PC-9 (cell line): ENCODE measurements around the gene MAP3K5.

Experiments used
- CTCF ChIP-seq: fragments of 200-600 bp; sonication (generic); conservative IDR thresholded peaks from 2 replicates; pipeline ENCODE4 v1.6.1; 2017; ENCODE audit warnings: mixed run types, antibody characterized with exemption, mild to moderate bottlenecking, moderate library complexity
- EZH2 ChIP-seq: fragments of 200-600 bp; sonication (generic); IDR thresholded peaks from 2 replicates; pipeline ENCODE4 v1.8.0; 2017; ENCODE audit warnings: antibody characterized with exemption, low read depth

DNA sequence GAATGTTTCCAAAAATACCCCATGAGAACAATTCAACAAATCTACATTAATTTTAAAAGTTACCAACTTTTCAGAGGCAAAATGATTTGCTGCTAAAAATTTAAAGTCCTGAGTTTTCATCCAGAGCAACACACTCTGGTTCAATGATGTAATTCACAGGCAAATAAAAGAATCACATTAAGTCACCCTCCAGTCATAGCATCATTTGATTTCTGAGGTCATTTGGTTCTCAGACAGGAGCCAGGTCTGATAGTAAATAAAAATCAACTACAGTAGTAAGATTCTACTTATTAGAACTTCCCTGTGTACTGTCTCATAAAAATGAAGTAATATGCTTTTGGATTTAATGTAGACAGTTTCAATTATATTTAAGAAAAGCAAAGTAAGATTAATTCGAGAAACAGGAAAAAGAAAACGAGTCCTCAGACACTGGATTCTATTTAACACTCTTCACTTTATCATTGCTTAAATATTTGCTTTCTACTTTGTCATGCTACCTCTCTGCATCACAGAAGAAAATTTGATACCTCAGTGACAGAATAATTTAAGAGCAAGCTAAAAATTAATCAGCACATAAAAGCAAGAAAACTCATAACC, 267.8 kb downstream of the MAP3K5 start:
- TF ChIP-seq CTCF (no peak), EZH2 (no peak)
